ENCODE measurements around the gene OGFOD1.

Gene OGFOD1

DNA sequence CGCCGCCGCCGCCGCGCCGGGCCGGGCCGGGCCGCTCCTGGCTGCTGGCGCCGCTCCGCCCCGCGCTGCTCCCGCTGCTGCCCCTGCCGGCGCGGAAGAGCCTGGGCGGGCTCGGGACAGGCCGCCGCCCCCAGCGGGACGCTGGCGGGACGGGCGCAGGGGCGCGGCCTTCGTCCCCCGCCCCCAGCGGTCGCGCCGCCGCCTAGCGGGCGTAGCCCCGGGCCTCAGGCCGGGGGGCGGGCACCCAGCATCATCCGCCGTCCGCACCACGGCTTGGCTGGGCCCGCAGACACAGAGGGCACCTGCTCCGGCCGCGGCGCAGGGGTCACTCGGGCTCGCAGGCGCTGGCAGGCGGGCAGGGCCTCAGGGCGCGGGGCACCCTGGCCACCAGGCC lies 25.9 kb upstream of the OGFOD1 start, which contains the start of gene AMFR:
AMFR (minus strand) TSS at position 107 of the 394 bp plus-strand sequence. CDS start 218 bp downstream, outside the sequence.
- in situ Hi-C loops (cut with HindIII; ENCODE audit: low sequenced_read_pairs) = loop anchor here (5.0 kb wide), 1 partner anchor 57 kb away; no protein-coding TSS in a partner anchor

GRCh38 chr16:56426585-56426984 lies 24.8 kb upstream of the OGFOD1 start:
- in situ Hi-C loops (cut with HindIII; ENCODE audit: low sequenced_read_pairs) = loop anchor here (5.0 kb wide), 1 partner anchor 56 kb away; no protein-coding TSS in a partner anchor

DNA sequence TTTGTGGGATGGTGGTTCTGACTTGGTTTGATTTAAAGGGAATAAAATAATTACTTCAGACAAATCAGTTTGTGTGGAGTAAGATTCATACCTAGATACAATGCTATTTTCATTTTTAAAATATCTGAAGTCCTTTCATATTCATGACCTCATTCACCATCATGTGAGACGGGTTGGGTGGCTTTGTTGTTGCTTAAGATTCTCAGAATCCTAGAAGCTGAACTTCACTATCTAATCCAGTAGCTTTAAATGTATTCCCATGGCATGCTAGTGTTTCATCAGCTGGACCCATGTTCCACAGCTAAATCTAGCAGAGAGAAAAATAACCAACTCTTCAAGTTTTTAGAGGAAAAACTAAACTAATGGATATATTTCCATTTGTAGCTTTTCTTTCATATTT lies 23.3 kb upstream of the OGFOD1 start:
- in situ Hi-C loops (cut with HindIII; ENCODE audit: low sequenced_read_pairs) = loop anchor here (5.0 kb wide), 1 partner anchor 54 kb away; no protein-coding TSS in a partner anchor

GRCh38 chr16:56436258-56436657 lies 15.1 kb upstream of the OGFOD1 start:
- in situ Hi-C loops (cut with HindIII; ENCODE audit: low sequenced_read_pairs) = no loop called here

- in situ Hi-C loops (cut with HindIII; ENCODE audit: low sequenced_read_pairs) = no loop called here
Measured at GRCh38 chr16:56438038-56438437, 13.3 kb upstream of the OGFOD1 start.

GRCh38 chr16:56447286-56447685 lies 4.1 kb upstream of the OGFOD1 start:
- in situ Hi-C loops (cut with HindIII; ENCODE audit: low sequenced_read_pairs) = no loop called here

DNA sequence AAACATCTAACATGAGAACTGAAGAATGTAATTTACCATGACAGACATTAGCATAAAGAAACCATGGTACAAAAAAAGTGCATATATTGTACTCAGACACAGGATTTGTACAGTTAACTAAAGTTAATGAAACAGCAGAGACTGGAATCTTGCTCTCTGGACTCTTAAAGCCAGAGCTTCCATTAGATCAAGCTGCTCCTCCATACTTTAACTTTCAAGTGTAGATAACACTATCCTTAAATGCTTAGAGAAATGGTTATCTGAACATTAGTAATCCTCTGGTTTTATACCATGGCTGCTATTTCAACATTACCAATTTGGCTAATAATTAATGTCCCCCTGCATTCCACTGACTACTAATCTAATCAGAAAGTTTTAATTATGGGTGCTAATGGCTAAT lies 3.3 kb upstream of the OGFOD1 start:
- in situ Hi-C loops (cut with HindIII; ENCODE audit: low sequenced_read_pairs) = no loop called here

GRCh38 chr16:56450275-56450985 lies 924 bp upstream of the OGFOD1 start:
- in situ Hi-C loops (cut with HindIII; ENCODE audit: low sequenced_read_pairs) = no loop called here

DNA sequence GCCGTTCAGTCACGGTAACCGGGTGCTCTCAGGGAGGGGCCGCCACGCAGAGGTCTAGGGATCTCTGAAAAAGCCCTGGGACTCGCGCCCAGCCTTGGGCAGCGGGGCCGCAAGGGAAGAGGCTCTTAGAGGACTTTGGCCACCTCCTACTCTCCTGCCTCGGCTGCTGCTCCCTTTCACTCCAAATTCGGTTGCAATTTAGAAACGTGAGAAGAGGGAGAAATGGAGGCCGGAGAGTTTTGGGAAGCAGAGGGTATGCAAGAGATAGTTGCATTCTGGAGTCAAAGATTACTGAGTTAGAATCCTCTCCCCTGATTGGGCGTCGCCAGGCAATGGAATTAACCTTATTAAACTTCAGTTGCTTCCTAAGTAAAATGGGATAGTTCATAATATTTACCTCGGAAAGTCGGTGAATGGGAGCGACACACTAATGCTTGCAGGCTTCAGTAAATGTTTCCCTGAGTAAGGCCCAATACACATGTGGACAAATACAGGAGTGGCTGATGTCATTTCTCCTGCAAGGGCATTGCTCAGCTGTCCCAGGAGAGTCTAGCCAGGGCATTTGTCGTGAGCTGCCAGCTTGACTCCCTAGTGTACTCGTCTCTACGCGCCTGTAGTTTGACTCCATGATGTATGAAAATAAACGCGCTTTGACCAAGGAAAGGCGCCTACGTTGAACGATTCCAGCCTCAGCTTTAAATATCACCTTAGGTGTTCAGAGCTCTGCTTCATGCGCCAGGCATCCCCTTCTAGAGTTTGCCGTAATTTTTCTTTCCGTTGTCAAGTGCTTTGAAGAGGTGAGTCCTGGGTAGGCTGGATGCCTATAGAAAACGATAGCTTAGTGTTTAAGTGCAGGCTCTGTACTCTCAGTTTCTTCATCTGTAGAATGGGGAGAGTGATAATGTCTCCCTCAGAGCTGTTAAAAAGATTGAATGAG lies 667 bp downstream of the OGFOD1 start:
- in situ Hi-C loops (cut with HindIII; ENCODE audit: low sequenced_read_pairs) = no loop called here

DNA sequence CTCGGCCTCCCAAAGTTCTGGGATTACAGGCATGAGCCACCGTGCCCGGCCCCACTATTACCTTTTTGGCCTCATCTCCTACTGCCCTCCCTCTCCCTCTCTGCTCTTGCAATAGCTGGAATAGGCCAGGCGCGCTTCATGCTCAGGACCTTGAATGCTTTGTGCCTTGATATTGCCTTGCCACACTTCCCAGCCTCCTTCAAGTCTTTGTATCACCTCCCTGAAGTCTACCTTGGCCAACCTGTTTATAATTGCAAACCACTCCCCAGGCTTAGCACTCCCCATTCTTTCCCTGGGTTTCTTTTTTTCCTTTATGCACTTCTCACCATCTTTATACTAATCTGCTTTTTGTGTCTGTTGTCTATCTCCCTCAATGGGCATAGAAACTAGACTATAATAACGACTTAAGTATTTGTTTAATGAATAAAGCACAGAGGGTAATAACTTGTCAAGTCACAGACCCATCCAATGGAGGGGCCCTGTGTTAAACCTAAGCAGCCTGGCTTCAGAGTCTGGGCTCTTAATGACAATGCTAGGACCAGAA lies 6.6 kb downstream of the OGFOD1 start:
- in situ Hi-C loops (cut with HindIII; ENCODE audit: low sequenced_read_pairs) = no loop called here

- in situ Hi-C loops (cut with HindIII; ENCODE audit: low sequenced_read_pairs) = loop anchor here (5.0 kb wide), 1 partner anchor 67 kb away; no protein-coding TSS in a partner anchor
Measured at GRCh38 chr16:56460101-56460500, 8.7 kb downstream of the OGFOD1 start.

GRCh38 chr16:56462064-56462796 lies 10.9 kb downstream of the OGFOD1 start:
- in situ Hi-C loops (cut with HindIII; ENCODE audit: low sequenced_read_pairs) = loop anchor here (5.0 kb wide), 1 partner anchor 65 kb away; no protein-coding TSS in a partner anchor

GRCh38 chr16:56463153-56463552 lies 11.8 kb downstream of the OGFOD1 start:
- in situ Hi-C loops (cut with HindIII; ENCODE audit: low sequenced_read_pairs) = loop anchor here (5.0 kb wide), 1 partner anchor 64 kb away; no protein-coding TSS in a partner anchor

DNA sequence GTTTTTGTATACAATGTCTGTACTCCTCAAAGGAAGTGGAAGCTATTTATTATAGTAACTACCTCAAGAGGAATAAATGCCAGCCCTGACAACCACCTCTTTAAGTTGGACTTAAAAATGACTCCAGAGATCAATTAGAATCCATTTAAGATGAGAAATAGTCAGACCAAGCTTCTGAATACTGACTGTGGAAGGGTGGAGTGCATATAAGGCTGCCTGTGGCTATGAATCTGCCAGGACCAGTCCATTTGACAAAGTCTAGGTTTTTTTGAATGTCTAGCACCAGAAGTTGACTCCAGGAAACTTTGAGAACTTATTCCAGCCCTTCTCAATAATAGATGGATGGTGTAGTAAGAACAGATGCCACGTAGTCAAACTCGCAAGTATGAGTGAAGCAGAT lies 15.0 kb downstream of the OGFOD1 start:
- in situ Hi-C loops (cut with HindIII; ENCODE audit: low sequenced_read_pairs) = no loop called here

GRCh38 chr16:56468800-56469199 lies 17.4 kb downstream of the OGFOD1 start:
- in situ Hi-C loops (cut with HindIII; ENCODE audit: low sequenced_read_pairs) = no loop called here

GRCh38 chr16:56469748-56470147 lies 18.4 kb downstream of the OGFOD1 start:
- in situ Hi-C loops (cut with HindIII; ENCODE audit: low sequenced_read_pairs) = no loop called here

DNA sequence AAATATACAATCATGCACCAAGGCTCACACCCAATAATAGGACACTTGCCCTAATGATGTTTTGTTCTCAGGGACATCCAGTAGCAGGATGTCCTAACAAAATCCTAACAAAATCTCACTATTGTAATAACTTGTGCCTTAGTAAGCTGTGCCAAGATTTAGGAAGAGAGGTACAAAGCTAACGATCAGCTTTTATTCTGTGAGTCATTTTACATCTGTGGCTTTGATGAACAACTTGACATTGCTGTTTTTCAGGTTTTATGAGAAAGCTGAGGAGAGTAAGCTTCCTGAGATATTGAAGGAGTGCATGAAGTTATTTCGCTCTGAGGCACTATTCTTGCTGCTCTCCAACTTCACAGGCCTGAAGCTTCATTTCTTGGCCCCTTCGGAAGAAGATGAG lies 18.9 kb downstream of the OGFOD1 start:
- in situ Hi-C loops (cut with HindIII; ENCODE audit: low sequenced_read_pairs) = no loop called here

GRCh38 chr16:56470666-56471065 lies 19.3 kb downstream of the OGFOD1 start:
- in situ Hi-C loops (cut with HindIII; ENCODE audit: low sequenced_read_pairs) = no loop called here

DNA sequence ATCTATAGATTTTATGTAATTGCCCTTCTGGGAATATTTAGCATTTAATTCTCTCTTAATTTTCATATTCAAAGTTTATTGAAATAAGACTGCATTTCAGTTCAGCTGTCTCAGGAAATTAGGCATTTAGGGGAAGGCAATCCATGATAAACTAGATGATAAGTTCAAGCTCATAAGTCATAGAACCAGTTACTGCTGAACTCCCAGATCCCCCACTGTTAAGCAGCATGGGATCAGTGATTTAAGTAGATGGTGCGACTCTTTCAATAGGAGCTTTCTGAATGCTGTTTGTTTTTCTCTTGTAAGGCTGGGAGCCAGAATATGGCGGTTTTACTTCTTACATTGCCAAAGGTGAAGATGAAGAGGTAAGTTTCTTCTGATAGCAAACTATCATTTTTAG lies 23.8 kb downstream of the OGFOD1 start:
- in situ Hi-C loops (cut with HindIII; ENCODE audit: low sequenced_read_pairs) = no loop called here

- in situ Hi-C loops (cut with HindIII; ENCODE audit: low sequenced_read_pairs) = no loop called here
Measured at GRCh38 chr16:56477096-56477878, 25.9 kb downstream of the OGFOD1 start.

Measured in endothelial cell of hepatic sinusoid (primary cell).